OCI-LY3 (cell line): ENCODE results near the gene SOWAHA.

Experiments
- H2AFZ ChIP-seq: fragments of 200-600, 300-600 bp; shearing (Covaris generic); 2 replicates; pipeline ENCODE4 v1.6.0; 2014; ENCODE audit warnings: antibody characterized with exemption, low read depth, low read length
- H3K27ac ChIP-seq: fragments of 200-600, 300-600 bp; sonication (generic); 2 replicates; pipeline ENCODE4 v1.5.1; 2014; ENCODE audit warnings: mild to moderate bottlenecking, low read length, moderate library complexity, mixed read lengths
- H3K27me3 ChIP-seq: fragments of 200-600, 300-600 bp; sonication (generic); 2 replicates; pipeline ENCODE4 v1.6.1; 2014; ENCODE audit warnings: low read depth, low read length, mixed read lengths
- H3K36me3 ChIP-seq: fragments of 200-600, 300-600 bp; sonication (generic); replicated peaks from 2 replicates; pipeline ENCODE3; 2014; ENCODE audit warnings: low read depth, low read length, mixed read lengths
- H3K4me1 ChIP-seq: fragments of 300-600, 200-600 bp; sonication (generic); 2 replicates; pipeline ENCODE4 v1.6.1; 2014; ENCODE audit warnings: low read length, mixed read lengths
- H3K4me2 ChIP-seq: fragments of 200-600, 300-600 bp; sonication (generic); 2 replicates; pipeline ENCODE4 v1.6.1; 2014; ENCODE audit warnings: low read length, mixed read lengths
- H3K4me3 ChIP-seq: fragments of 300-600, 200-600 bp; sonication (generic); 2 replicates; pipeline ENCODE4 v1.5.1; 2014; ENCODE audit warnings: antibody characterized with exemption, mild to moderate bottlenecking, low read length, moderate library complexity
- H3K79me2 ChIP-seq: fragments of 300-600, 200-600 bp; shearing (Covaris generic); 2 replicates; pipeline ENCODE4 v1.6.1; 2014; ENCODE audit warnings: mild to moderate bottlenecking, low read length, mixed read lengths
- H3K9ac ChIP-seq: fragments of 300-600, 200-600 bp; shearing (Covaris generic); 2 replicates; pipeline ENCODE4 v1.6.0; 2014; ENCODE audit warnings: mild to moderate bottlenecking, low read length, moderate library complexity
- H3K9me3 ChIP-seq: fragments of 200-600, 300-600 bp; shearing (Covaris generic); 2 replicates; pipeline ENCODE4 v1.6.1; 2014; ENCODE audit warnings: low read length, mixed read lengths; ENCODE audit not compliant: insufficient read depth
- H4K20me1 ChIP-seq: fragments of 200-600, 300-600 bp; sonication (generic); 2 replicates; pipeline ENCODE4 v1.6.1; 2016; ENCODE audit warnings: low read length, mixed read lengths; ENCODE audit not compliant: insufficient read depth
- CTCF ChIP-seq: fragments of 200-600, 300-600 bp; sonication (generic); IDR thresholded peaks from 2 replicates; pipeline ENCODE4 v1.5.1; 2014; ENCODE audit warnings: antibody characterized with exemption, low read length, low read depth
- EZH2phosphoT487 ChIP-seq: fragments of 200-600 bp; shearing (Covaris generic); IDR thresholded peaks from 2 replicates; pipeline ENCODE4 v1.6.1; 2018; ENCODE audit warnings: antibody characterized with exemption, mixed run types, low read depth

SOWAHA gene

DNA sequence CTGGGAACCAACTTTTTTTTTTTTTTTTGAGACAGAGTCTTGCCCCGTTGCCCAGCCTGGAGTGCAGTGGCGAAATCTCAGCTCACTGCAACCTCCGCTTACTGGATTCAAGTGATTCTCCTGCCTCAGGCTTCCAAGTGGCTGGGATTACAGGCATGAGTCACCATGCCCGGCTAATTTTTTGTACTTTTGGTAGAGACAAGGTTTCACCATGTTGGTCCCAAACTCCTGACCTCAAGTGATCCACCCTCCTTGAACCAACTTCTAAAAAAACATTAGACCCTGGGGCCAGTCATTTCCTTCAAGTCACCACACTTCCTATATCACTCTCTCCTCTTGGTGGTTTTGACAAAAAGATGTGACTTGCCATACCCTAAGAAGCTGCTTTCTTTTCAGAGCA lies 28.2 kb downstream of the SOWAHA start:
- TF ChIP-seq EZH2phosphoT487 = no peak
- TF ChIP-seq CTCF = no peak
- H3K27me3 ChIP-seq = no peaks in the 10 kb centered on the region
- no peaks in the 10 kb centered on the region for H3K36me3 ChIP-seq
- H3K4me1 ChIP-seq = no peaks in the 10 kb centered on the region
- H3K4me2 ChIP-seq = no peak overlapping the region
- no peaks in the 10 kb centered on the region for H3K79me2 ChIP-seq
- no peaks in the 10 kb centered on the region for H3K9me3 ChIP-seq
- H4K20me1 ChIP-seq = no peaks in the 10 kb centered on the region
- H3K4me3 ChIP-seq = no peak overlapping the region
- H2AFZ ChIP-seq = no peak overlapping the region
- H3K27ac ChIP-seq = no peak overlapping the region
- no peak overlapping the region for H3K9ac ChIP-seq

GRCh38 chr5:132848270-132848669 lies 35.2 kb downstream of the SOWAHA start:
- Histone ChIP-seq H3K36me3 (no peaks in the 10 kb centered on the region), H4K20me1 (no peaks in the 10 kb centered on the region), H3K9me3 (no peaks in the 10 kb centered on the region), H3K9ac (no peak overlapping the region), H2AFZ (no peak overlapping the region), H3K27me3 (no peaks in the 10 kb centered on the region), H3K27ac (no peak overlapping the region), H3K4me2 (no peak overlapping the region), H3K79me2 (no peaks in the 10 kb centered on the region), H3K4me1 (no peaks in the 10 kb centered on the region), H3K4me3 (no peak overlapping the region)
- no peak for TF ChIP-seq EZH2phosphoT487
- TF ChIP-seq CTCF = no peak

GRCh38 chr5:132849347-132849746 lies 36.2 kb downstream of the SOWAHA start:
- Histone ChIP-seq H3K4me3 (no peak overlapping the region), H3K27ac (no peak overlapping the region), H3K9ac (no peak overlapping the region), H3K27me3 (no peaks in the 10 kb centered on the region), H3K4me2 (no peak overlapping the region), H2AFZ (no peak overlapping the region), H3K4me1 (no peaks in the 10 kb centered on the region), H3K36me3 (no peaks in the 10 kb centered on the region), H3K79me2 (no peaks in the 10 kb centered on the region), H4K20me1 (no peaks in the 10 kb centered on the region), H3K9me3 (no peaks in the 10 kb centered on the region)
- TF ChIP-seq CTCF = no peak
- no peak for TF ChIP-seq EZH2phosphoT487

GRCh38 chr5:132850066-132850465 lies 37.0 kb downstream of the SOWAHA start:
- Histone ChIP-seq H3K4me3 (no peak overlapping the region), H3K9me3 (no peaks in the 10 kb centered on the region), H2AFZ (no peak overlapping the region), H3K4me2 (no peak overlapping the region), H4K20me1 (no peaks in the 10 kb centered on the region), H3K9ac (no peak overlapping the region), H3K4me1 (no peaks in the 10 kb centered on the region), H3K79me2 (no peaks in the 10 kb centered on the region), H3K27me3 (no peaks in the 10 kb centered on the region), H3K27ac (no peak overlapping the region), H3K36me3 (no peaks in the 10 kb centered on the region)
- no peak for TF ChIP-seq EZH2phosphoT487
- TF ChIP-seq CTCF = no peak
